Gastrocnemius medialis (tissue), 4 donors: ENCODE measurements around the gene KDM4C. TPM values are rescaled to one million over a fixed set of nuclear protein-coding genes. Genes with fewer than 3 reads are reported as not detected.

Experiments
- ATAC-seq, 2 donors: fragments of 150-250 bp; one replicate each; pipeline ENCODE4 v1.9.1; 2016
- DNase-seq, 2 donors: peaks; one replicate each; pipeline ENCODE4 v3.0.0-alpha.2; 2019
- H3K27ac ChIP-seq, 4 donors: fragments of 200-600 bp; sonication (generic); 1 replicate in 1 of 4; 2 replicates in 3 of 4; pipeline ENCODE4 v1.5.1; 2016 to 2018; ENCODE audit warnings: mild to moderate bottlenecking in 2 of 4, moderate library complexity in 1 of 4
- H3K27me3 ChIP-seq, 3 donors: fragments of 200-600 bp; sonication (generic) in 2 of 3; 1 replicate in 1 of 3; 2 replicates in 2 of 3; pipeline versions ENCODE4 v1.5.1 to v1.6.0; 2016 to 2019; ENCODE audit warnings: mild to moderate bottlenecking in 1 of 3, moderate library complexity in 1 of 3
- H3K36me3 ChIP-seq, 2 donors: fragments of 200-600 bp; sonication (generic) in 1 of 2; one replicate each; pipeline ENCODE4 v1.5.1; 2017 to 2018
- H3K4me1 ChIP-seq, 2 donors: fragments of 200-600 bp; sonication (generic) in 1 of 2; one replicate each; pipeline ENCODE4 v1.5.1; 2016 to 2017; ENCODE audit warnings: mild to moderate bottlenecking in 2 of 2
- H3K4me3 ChIP-seq, 4 donors: fragments of 200-600 bp; sonication (generic) in 3 of 4; 1 replicate in 1 of 4; 2 replicates in 3 of 4; pipeline ENCODE4 v1.5.1; 2016 to 2019; ENCODE audit warnings: mild to moderate bottlenecking in 2 of 4
- H3K9me3 ChIP-seq, 3 donors: fragments of 200-600 bp; sonication (generic) in 2 of 3; 1 replicate in 1 of 3; 2 replicates in 2 of 3; pipeline ENCODE4 v1.5.1; 2016 to 2019
- POLR2A ChIP-seq, 2 donors: fragments of 450-650 bp; IDR thresholded peaks; one replicate each; pipeline ENCODE4 v1.6.1; 2017; ENCODE audit warnings: antibody characterized with exemption in 2 of 2, mild to moderate bottlenecking in 2 of 2, moderate library complexity in 2 of 2
- in situ Hi-C, 4 donors: fragments of 200-750 bp; cut with MboI; loops; one replicate each; pipeline versions ENCODE4 v1.15.0 to v1.8.0; 2017; ENCODE audit warnings: low sequenced_read_pairs in 4 of 4
- intact Hi-C: fragments of 100-400 bp; cut with DNase I; formaldehyde crosslinking; loops from one replicate; pipeline ENCODE4 v1.15.1; 2023; ENCODE audit warnings: low total_unique reads
- total RNA-seq, 4 donors: library from RNA; depleted of rRNA; stranded (reverse); fragments of >200 nt; gene quantifications; one replicate each; pipeline versions ENCODE4 v1.1.0 to v1.2.3, GENCODE V29; 2016
- TF ChIP-seq, protein P1 (sequence below), 5 experiments: fragments of 450-650 bp in 3 of 5; fragments of 200-600 bp in 2 of 5; sonication (generic) in 2 of 5; IDR thresholded peaks in 4 of 5; conservative IDR thresholded peaks in 1 of 5; 1 replicate in 4 of 5; 2 replicates in 1 of 5; pipeline ENCODE4 v1.5.1; 2016 to 2019; ENCODE audit warnings: antibody characterized with exemption in 5 of 5, mild to moderate bottlenecking in 3 of 5, moderate library complexity in 3 of 5

KDM4C gene
- total RNA-seq, 4 donors from 2014 or later: 7.7 to 23.3 (median 10.0) TPM

DNA sequence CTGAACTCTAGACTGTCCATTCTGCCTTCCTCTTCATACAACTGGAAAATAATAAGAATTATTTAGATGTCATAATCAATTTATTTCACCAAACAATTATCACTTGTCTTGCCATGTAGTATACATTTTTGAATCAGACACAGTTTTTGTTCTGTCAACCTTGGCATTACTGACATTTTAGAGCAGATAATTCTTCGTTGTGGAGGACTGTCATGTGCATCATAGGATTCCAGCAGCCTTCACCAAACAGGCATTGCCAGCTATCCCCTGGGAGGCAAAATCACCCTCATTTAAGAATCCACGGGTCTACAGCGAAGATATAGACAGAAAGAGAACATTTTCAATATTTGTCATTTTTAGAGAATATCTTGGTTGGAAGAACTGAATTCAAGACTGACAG, 293.9 kb downstream of the KDM4C start:
- Histone ChIP-seq H3K9me3 (no peaks in the 10 kb centered on the region), H3K4me1 (peaks cover 13 to 16% of the 10 kb centered on the region in 2 donors), H3K27ac (no peak overlapping the region), H3K27me3 (no peaks in the 10 kb centered on the region), H3K4me3 (no peak overlapping the region), H3K36me3 (peaks cover 0 to 12% of the 10 kb centered on the region in 2 donors)
- no peak for TF ChIP-seq POLR2A (IDR thresholded peaks at IDR 0.05)
- TF ChIP-seq, protein P1, sequence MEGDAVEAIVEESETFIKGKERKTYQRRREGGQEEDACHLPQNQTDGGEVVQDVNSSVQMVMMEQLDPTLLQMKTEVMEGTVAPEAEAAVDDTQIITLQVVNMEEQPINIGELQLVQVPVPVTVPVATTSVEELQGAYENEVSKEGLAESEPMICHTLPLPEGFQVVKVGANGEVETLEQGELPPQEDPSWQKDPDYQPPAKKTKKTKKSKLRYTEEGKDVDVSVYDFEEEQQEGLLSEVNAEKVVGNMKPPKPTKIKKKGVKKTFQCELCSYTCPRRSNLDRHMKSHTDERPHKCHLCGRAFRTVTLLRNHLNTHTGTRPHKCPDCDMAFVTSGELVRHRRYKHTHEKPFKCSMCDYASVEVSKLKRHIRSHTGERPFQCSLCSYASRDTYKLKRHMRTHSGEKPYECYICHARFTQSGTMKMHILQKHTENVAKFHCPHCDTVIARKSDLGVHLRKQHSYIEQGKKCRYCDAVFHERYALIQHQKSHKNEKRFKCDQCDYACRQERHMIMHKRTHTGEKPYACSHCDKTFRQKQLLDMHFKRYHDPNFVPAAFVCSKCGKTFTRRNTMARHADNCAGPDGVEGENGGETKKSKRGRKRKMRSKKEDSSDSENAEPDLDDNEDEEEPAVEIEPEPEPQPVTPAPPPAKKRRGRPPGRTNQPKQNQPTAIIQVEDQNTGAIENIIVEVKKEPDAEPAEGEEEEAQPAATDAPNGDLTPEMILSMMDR (IDR thresholded peaks at IDR 0.05 in 4 of 5, conservative IDR thresholded peaks at IDR 0.05 in 1 of 5): no peak
- in situ Hi-C loops: loop anchor here in 2 of 4 donors (10.0 to 25.0 kb wide), 2 partner anchors 483 to 486 kb away; no protein-coding TSS in a partner anchor
- intact Hi-C loops: loop anchor here (2.0 to 10.0 kb wide), 3 partner anchors 96 to 485 kb away; no protein-coding TSS in a partner anchor
- DNase-seq (no peak), ATAC-seq (no peak)

DNA sequence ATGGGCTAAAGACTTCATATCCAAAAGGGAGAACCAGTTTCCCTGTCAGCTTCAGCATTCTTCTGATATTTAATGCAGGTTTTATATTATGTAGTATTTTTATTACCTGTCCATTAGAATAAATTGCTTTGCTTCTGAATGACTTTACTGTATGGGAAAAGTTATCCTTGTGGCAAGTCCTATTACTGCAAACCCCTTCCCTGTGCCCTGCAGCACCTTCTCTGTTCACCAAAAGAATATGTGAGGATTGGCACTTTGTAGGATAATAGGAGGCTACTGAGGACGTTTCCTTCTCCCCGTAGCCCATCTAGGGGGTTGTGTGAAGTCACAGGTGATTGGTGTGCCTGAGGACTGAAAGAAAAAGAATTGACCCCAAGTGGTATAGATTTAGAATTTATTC, 296.1 kb downstream of the KDM4C start:
- DNase-seq: no peak
- no peak overlapping the region for H3K4me3 ChIP-seq
- H3K4me1 ChIP-seq: peaks cover 14 to 16% of the 10 kb centered on the region in 2 donors
- peaks cover 0 to under 1% of the 10 kb centered on the region in 2 donors for H3K36me3 ChIP-seq
- no peaks in the 10 kb centered on the region for H3K27me3 ChIP-seq
- TF ChIP-seq POLR2A (IDR thresholded peaks at IDR 0.05): no peak
- TF ChIP-seq, protein P1 (IDR thresholded peaks at IDR 0.05 in 4 of 5, conservative IDR thresholded peaks at IDR 0.05 in 1 of 5): no peak
- H3K9me3 ChIP-seq: no peaks in the 10 kb centered on the region
- H3K27ac ChIP-seq: no peak overlapping the region
- in situ Hi-C loops: loop anchor here in 2 of 4 donors (10.0 to 25.0 kb wide), 2 partner anchors 481 to 483 kb away; no protein-coding TSS in a partner anchor
- intact Hi-C loops: loop anchor here (2.0 to 10.0 kb wide), 3 partner anchors 93 to 483 kb away; no protein-coding TSS in a partner anchor
- ATAC-seq: no peak

DNA sequence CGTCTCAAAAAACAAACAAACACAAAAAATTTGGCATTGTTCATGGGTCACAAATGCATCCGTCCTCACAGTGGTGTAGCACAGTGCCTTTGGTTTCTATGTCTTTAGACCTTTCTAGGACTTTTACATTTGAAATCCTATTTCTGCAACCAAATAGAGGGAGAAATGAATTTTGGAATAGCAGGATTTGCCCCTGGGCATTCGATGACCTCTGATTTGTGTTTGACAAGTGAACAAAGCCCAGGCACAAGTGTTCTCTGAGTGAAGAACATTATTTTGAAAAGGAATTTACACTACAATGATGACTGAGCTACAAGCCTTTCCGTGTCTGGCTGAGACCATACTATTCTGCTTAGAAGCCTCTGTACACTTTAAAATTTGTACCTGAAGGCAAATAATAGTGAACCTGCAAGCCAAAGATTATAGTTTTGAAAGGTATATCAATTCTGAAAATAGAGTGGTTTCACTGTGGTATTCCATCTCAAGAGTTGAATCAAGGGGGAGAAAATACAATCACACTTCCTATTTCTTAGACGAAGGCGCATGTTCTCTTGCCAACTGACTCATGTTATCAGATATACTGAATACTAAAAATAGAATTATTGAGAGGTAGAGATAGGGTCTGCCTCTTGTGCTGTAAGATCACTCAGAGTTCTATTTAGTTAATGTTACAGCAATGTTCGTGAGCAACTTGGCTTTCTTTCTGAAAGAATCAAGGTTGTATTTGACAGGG, 297.6 kb downstream of the KDM4C start:
- H3K27ac ChIP-seq: no peak overlapping the region
- no peak overlapping the region for H3K4me3 ChIP-seq
- H3K4me1 ChIP-seq: peaks cover 14 to 16% of the 10 kb centered on the region in 2 donors
- no peak for ATAC-seq
- H3K36me3 ChIP-seq: no peaks in the 10 kb centered on the region
- in situ Hi-C loops: loop anchor here in 2 of 4 donors (10.0 to 25.0 kb wide), 2 partner anchors 479 to 482 kb away; no protein-coding TSS in a partner anchor
- H3K9me3 ChIP-seq: no peaks in the 10 kb centered on the region
- no peaks in the 10 kb centered on the region for H3K27me3 ChIP-seq
- TF ChIP-seq, protein P1 (IDR thresholded peaks at IDR 0.05 in 4 of 5, conservative IDR thresholded peaks at IDR 0.05 in 1 of 5): no peak
- no peak for TF ChIP-seq POLR2A (IDR thresholded peaks at IDR 0.05)
- intact Hi-C loops: loop anchor here (10.0 kb wide), 1 partner anchor 209 kb away; no protein-coding TSS in a partner anchor
- DNase-seq: no peak

DNA sequence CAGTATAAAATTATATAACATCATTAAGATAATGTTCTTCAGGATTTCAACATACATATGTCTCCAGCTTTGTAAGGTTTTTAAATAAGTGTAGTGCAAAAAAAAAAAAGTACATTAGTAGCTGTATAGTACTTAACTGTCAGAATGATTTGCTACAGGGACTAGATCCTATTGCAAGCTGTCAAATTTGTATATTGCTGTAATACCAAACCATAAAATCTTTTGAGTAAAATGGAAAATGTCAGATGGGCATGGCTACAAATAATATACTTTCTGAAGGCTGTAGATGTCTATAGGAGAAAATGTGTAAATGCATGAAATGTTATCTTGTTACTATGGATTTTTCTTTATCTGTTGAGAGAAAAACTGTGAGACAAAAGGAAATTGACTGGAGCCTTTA, 298.5 kb downstream of the KDM4C start:
- ATAC-seq: no peak
- peaks cover 14 to 16% of the 10 kb centered on the region in 2 donors for H3K4me1 ChIP-seq
- TF ChIP-seq, protein P1 (IDR thresholded peaks at IDR 0.05 in 4 of 5, conservative IDR thresholded peaks at IDR 0.05 in 1 of 5): no peak
- TF ChIP-seq POLR2A (IDR thresholded peaks at IDR 0.05): no peak
- no peak for DNase-seq
- H3K27ac ChIP-seq: no peak overlapping the region
- intact Hi-C loops: loop anchor here (10.0 kb wide), 1 partner anchor 209 kb away; no protein-coding TSS in a partner anchor
- no peak overlapping the region for H3K4me3 ChIP-seq
- H3K36me3 ChIP-seq: no peaks in the 10 kb centered on the region
- H3K27me3 ChIP-seq: no peaks in the 10 kb centered on the region
- in situ Hi-C loops: loop anchor here in 2 of 4 donors (10.0 to 25.0 kb wide), 2 partner anchors 479 to 481 kb away; no protein-coding TSS in a partner anchor
- no peaks in the 10 kb centered on the region for H3K9me3 ChIP-seq
